Measurements from ENCODE around the gene SERHL2. TPM values are rescaled to one million over a fixed set of nuclear protein-coding genes. Genes with fewer than 3 reads are reported as not detected.
"Not testable (repeated sequence)": the region's sequence is repeated elsewhere in the genome, so short reads cannot be mapped to it uniquely, and the experiment has no call there.

Gene SERHL2
- polyA plus RNA-seq, 1 donor from 2014 or later, result 0.99 TPM

DNA sequence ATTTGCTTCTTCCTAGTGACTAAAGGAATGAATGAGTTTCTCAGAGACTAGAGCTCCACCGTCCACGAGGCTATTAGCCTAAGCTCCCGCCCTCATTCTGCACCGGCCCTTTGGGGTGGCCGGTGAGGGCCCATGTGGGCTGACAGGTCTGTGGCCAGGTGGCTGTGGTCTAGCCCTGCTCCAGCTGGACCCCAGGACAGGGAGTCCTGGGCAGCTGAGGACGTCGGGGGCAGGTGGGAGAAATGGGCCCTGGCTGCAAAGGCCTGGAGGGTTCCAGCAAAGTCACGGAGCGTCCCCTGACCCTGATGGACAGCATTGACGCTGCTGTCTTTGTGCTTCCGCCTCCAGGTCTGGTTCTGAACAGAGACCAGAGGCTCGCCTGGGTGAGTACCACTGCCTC, 12.2 kb downstream of the SERHL2 start:
- H3K27ac ChIP-seq (ENCODE audit: low read length), result no peak overlapping the region
- H3K4me3 ChIP-seq (ENCODE audit: low read length), result no peak overlapping the region
- H4K20me1 ChIP-seq (ENCODE audit: insufficient read depth), result no peaks in the 10 kb centered on the region
- TF ChIP-seq, protein P1, sequence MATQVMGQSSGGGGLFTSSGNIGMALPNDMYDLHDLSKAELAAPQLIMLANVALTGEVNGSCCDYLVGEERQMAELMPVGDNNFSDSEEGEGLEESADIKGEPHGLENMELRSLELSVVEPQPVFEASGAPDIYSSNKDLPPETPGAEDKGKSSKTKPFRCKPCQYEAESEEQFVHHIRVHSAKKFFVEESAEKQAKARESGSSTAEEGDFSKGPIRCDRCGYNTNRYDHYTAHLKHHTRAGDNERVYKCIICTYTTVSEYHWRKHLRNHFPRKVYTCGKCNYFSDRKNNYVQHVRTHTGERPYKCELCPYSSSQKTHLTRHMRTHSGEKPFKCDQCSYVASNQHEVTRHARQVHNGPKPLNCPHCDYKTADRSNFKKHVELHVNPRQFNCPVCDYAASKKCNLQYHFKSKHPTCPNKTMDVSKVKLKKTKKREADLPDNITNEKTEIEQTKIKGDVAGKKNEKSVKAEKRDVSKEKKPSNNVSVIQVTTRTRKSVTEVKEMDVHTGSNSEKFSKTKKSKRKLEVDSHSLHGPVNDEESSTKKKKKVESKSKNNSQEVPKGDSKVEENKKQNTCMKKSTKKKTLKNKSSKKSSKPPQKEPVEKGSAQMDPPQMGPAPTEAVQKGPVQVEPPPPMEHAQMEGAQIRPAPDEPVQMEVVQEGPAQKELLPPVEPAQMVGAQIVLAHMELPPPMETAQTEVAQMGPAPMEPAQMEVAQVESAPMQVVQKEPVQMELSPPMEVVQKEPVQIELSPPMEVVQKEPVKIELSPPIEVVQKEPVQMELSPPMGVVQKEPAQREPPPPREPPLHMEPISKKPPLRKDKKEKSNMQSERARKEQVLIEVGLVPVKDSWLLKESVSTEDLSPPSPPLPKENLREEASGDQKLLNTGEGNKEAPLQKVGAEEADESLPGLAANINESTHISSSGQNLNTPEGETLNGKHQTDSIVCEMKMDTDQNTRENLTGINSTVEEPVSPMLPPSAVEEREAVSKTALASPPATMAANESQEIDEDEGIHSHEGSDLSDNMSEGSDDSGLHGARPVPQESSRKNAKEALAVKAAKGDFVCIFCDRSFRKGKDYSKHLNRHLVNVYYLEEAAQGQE (IDR thresholded peaks at IDR 0.05; ENCODE audit: borderline replicate concordance), result no peak
- TF ChIP-seq EP300 (conservative IDR thresholded peaks at IDR 0.05; ENCODE audit: poor library complexity, severe bottlenecking) (no peak), POLR2AphosphoS5 (IDR thresholded peaks at IDR 0.05) (no peak), MXI1 (conservative IDR thresholded peaks at IDR 0.05; ENCODE audit: poor library complexity, severe bottlenecking) (no peak), TAF1 (IDR thresholded peaks at IDR 0.05; ENCODE audit: low read depth) (no peak), RAD21 (conservative IDR thresholded peaks at IDR 0.05) (no peak), SMC3 (conservative IDR thresholded peaks at IDR 0.05; ENCODE audit: poor library complexity) (no peak), EZH2 (IDR thresholded peaks at IDR 0.05; ENCODE audit: borderline replicate concordance, insufficient read depth, low read length, poor library complexity, severe bottlenecking) (no peak)
- TF ChIP-seq, protein P2, sequence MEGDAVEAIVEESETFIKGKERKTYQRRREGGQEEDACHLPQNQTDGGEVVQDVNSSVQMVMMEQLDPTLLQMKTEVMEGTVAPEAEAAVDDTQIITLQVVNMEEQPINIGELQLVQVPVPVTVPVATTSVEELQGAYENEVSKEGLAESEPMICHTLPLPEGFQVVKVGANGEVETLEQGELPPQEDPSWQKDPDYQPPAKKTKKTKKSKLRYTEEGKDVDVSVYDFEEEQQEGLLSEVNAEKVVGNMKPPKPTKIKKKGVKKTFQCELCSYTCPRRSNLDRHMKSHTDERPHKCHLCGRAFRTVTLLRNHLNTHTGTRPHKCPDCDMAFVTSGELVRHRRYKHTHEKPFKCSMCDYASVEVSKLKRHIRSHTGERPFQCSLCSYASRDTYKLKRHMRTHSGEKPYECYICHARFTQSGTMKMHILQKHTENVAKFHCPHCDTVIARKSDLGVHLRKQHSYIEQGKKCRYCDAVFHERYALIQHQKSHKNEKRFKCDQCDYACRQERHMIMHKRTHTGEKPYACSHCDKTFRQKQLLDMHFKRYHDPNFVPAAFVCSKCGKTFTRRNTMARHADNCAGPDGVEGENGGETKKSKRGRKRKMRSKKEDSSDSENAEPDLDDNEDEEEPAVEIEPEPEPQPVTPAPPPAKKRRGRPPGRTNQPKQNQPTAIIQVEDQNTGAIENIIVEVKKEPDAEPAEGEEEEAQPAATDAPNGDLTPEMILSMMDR (IDR thresholded peaks at IDR 0.05; ENCODE audit: poor library complexity, severe bottlenecking), result no peak
- no peak overlapping the region for H3K9ac ChIP-seq (ENCODE audit: low read length)
- H3K27me3 ChIP-seq (ENCODE audit: insufficient read depth, low read depth, low read length), result no peaks in the 10 kb centered on the region
- no peaks in the 10 kb centered on the region for H3K79me2 ChIP-seq (replicated peaks; ENCODE audit: insufficient read depth, low read length)
- no peaks in the 10 kb centered on the region for H3F3A ChIP-seq (ENCODE audit: insufficient read depth, low read length, poor library complexity, severe bottlenecking)
- H3K9me3 ChIP-seq (ENCODE audit: low read length), result no peaks in the 10 kb centered on the region
- H3K9me2 ChIP-seq (ENCODE audit: insufficient read depth, low read length), result no peaks in the 10 kb centered on the region
- H3K4me2 ChIP-seq (ENCODE audit: low read length), result no peak overlapping the region
- H3K36me3 ChIP-seq (ENCODE audit: insufficient read depth, low read length), result no peaks in the 10 kb centered on the region
- no peak overlapping the region for H2AFZ ChIP-seq (ENCODE audit: low read depth, low read length)

DNA sequence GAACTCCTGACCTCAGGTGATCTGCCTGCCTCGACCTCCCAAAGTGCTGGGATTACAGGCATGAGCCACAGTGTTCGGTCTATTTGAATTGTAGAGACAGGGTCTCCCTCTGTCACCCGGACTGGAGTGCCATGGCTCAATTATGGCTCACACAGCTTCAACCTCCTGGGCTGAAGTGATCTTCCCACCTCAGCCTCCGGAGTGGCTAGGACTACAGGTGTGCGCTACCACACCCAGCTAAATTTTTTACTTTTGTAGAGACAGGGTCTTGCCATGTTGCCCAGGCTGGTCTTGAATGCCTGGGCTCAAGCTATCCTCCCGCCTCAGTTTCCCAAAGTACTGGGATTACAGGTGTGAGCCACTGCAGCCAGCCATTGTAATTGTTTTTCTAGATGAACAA, 14.2 kb downstream of the SERHL2 start:
- not testable (repeated sequence) for H3K9ac ChIP-seq (ENCODE audit: low read length); H3K4me3 ChIP-seq (ENCODE audit: low read length); H3K27me3 ChIP-seq (ENCODE audit: insufficient read depth, low read depth, low read length); H4K20me1 ChIP-seq (ENCODE audit: insufficient read depth); H3K27ac ChIP-seq (ENCODE audit: low read length); H2AFZ ChIP-seq (ENCODE audit: low read depth, low read length); H3K9me3 ChIP-seq (ENCODE audit: low read length); H3F3A ChIP-seq (ENCODE audit: insufficient read depth, low read length, poor library complexity, severe bottlenecking); H3K36me3 ChIP-seq (ENCODE audit: insufficient read depth, low read length); H3K4me2 ChIP-seq (ENCODE audit: low read length); H3K9me2 ChIP-seq (ENCODE audit: insufficient read depth, low read length); H3K79me2 ChIP-seq (replicated peaks; ENCODE audit: insufficient read depth, low read length)

DNA sequence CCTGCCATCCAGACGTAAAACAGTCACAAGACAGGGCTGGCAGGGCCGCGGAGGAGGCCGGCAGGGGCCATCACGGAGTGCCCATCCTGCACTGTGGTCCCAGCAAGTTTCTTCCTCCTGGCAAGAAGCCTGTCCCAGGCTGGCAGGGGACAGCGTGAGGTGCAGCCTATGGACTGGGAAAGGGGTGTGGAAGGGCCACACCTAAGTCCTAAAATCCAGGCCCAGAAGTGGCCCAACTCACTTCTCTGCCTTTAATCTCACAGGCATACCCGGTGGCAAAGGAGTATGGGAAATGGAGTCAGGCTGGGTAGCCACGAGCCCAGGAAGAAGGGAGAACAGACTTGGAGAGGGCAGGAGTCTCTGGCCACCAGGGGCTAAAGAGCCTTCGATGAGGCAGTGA, 16.8 kb downstream of the SERHL2 start:
- H3K27me3 ChIP-seq (ENCODE audit: insufficient read depth, low read depth, low read length); H3K36me3 ChIP-seq (ENCODE audit: insufficient read depth, low read length); H3K9me2 ChIP-seq (ENCODE audit: insufficient read depth, low read length); H3K4me2 ChIP-seq (ENCODE audit: low read length); H3K4me3 ChIP-seq (ENCODE audit: low read length); H4K20me1 ChIP-seq (ENCODE audit: insufficient read depth); H3K79me2 ChIP-seq (replicated peaks; ENCODE audit: insufficient read depth, low read length); H2AFZ ChIP-seq (ENCODE audit: low read depth, low read length); H3K9me3 ChIP-seq (ENCODE audit: low read length); H3F3A ChIP-seq (ENCODE audit: insufficient read depth, low read length, poor library complexity, severe bottlenecking); H3K27ac ChIP-seq (ENCODE audit: low read length); H3K9ac ChIP-seq (ENCODE audit: low read length): not testable (repeated sequence)

DNA sequence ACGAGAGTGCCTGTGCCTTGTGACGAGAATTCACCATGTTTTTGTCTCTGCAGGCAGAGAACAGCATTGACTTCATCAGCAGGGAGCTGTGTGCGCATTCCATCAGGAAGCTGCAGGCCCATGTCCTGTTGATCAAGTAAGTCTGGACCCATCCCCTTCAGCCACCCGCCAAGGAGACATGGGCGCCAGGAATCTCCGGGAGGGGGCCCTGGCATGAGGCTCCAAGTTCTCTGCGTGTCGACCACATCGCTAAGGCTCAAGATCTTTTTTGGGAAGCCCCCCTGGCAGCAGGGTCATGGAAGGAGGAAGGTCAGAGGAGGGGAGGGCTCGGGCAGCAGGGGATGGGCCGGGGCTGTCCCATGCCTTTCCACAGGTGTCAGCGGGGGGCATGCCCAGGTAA, 17.3 kb downstream of the SERHL2 start:
- not testable (repeated sequence) for H3K4me2 ChIP-seq (ENCODE audit: low read length); H4K20me1 ChIP-seq (ENCODE audit: insufficient read depth); H3F3A ChIP-seq (ENCODE audit: insufficient read depth, low read length, poor library complexity, severe bottlenecking); H3K9me3 ChIP-seq (ENCODE audit: low read length); H3K27me3 ChIP-seq (ENCODE audit: insufficient read depth, low read depth, low read length); H3K36me3 ChIP-seq (ENCODE audit: insufficient read depth, low read length); H2AFZ ChIP-seq (ENCODE audit: low read depth, low read length); H3K9ac ChIP-seq (ENCODE audit: low read length); H3K79me2 ChIP-seq (replicated peaks; ENCODE audit: insufficient read depth, low read length); H3K4me3 ChIP-seq (ENCODE audit: low read length); H3K9me2 ChIP-seq (ENCODE audit: insufficient read depth, low read length); H3K27ac ChIP-seq (ENCODE audit: low read length)

DNA sequence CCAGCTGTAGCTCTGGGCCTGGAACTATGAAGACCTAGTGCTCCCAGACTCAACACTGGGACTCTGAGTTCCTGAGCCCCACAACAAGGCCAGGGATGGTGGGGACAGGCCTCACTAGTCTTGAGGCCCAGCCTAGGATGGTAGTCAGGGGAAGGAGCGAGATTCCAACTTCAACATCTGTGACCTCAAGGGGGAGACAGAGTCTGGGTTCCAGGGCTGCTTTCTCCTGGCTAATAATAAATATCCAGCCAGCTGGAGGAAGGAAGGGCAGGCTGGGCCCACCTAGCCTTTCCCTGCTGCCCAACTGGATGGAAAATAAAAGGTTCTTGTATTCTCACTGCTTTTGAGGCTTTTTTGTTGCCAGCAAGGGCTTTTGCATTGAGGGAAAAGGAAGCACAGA, 20.3 kb downstream of the SERHL2 start:
- H3F3A ChIP-seq (ENCODE audit: insufficient read depth, low read length, poor library complexity, severe bottlenecking); H3K27ac ChIP-seq (ENCODE audit: low read length); H3K9me2 ChIP-seq (ENCODE audit: insufficient read depth, low read length); H3K9ac ChIP-seq (ENCODE audit: low read length); H3K9me3 ChIP-seq (ENCODE audit: low read length); H3K4me2 ChIP-seq (ENCODE audit: low read length); H4K20me1 ChIP-seq (ENCODE audit: insufficient read depth); H2AFZ ChIP-seq (ENCODE audit: low read depth, low read length); H3K36me3 ChIP-seq (ENCODE audit: insufficient read depth, low read length); H3K27me3 ChIP-seq (ENCODE audit: insufficient read depth, low read depth, low read length); H3K79me2 ChIP-seq (replicated peaks; ENCODE audit: insufficient read depth, low read length); H3K4me3 ChIP-seq (ENCODE audit: low read length): not testable (repeated sequence)
